ENCODE data around the gene SPDYA. TPM values are rescaled to one million over a fixed set of nuclear protein-coding genes. Genes with fewer than 3 reads are reported as not detected.

Gene SPDYA
- total RNA-seq, 1 donor from 2014 or later, result 2.0 TPM

Other genes starting within 250 kb of the SPDYA start
- gene PPP1CB, start 59.0 kb upstream of the SPDYA start, total RNA-seq, result 201 TPM
- 10.9 TPM for gene TRMT61B, start 59.5 kb downstream of the SPDYA start, total RNA-seq
- gene WDR43, start 83.8 kb downstream of the SPDYA start, total RNA-seq, result 98.8 TPM
- 0.39 TPM for gene TOGARAM2, start 170.5 kb downstream of the SPDYA start, total RNA-seq

Measured in mesenteric fat pad (tissue), 1 donor.